C4-2B (cell line): Measurements from ENCODE around the gene SCN9A.

Experiments
- CTCF ChIP-seq: fragments of 450-650 bp; conservative IDR thresholded peaks from 2 replicates; pipeline ENCODE4 v1.5.1; 2017; ENCODE audit warnings: mild to moderate bottlenecking
- ZFX ChIP-seq: fragments of 450-650 bp; IDR thresholded peaks from 2 replicates; pipeline ENCODE4 v1.6.1; 2017

GRCh38 chr2:166411473-166412230 is 35.9 kb upstream of the SCN9A start:
- TF ChIP-seq CTCF (no peak), ZFX (no peak)
